Measurements from ENCODE around the gene CSTA. TPM values are rescaled to one million over a fixed set of nuclear protein-coding genes. Genes with fewer than 3 reads are reported as not detected.

Gene CSTA
- total RNA-seq, 2 experiments from 2014 or later, result 1.2 to 1.4 TPM

- CTCF ChIA-PET, result no interaction called here
Observed at GRCh38 chr3:122390665-122391064, 65.6 kb downstream of the CSTA start.

More at GRCh38 chr3:122390665-122391064, 65.6 kb downstream of the CSTA start:
- Histone ChIP-seq H3K36me3 (ENCODE audit: insufficient read depth, low read length) (peaks cover 9% of the 10 kb centered on the region), H3K27ac (ENCODE audit: low read depth in 1 of 2, low read length in 2 of 2) (no peak overlapping the region), H3K27me3 (ENCODE audit: control insufficient read depth in 1 of 2, insufficient read depth in 2 of 2, low read length in 2 of 2) (no peaks in the 10 kb centered on the region), H3K4me3 (ENCODE audit: low read length) (no peak overlapping the region), H3K9me3 (ENCODE audit: control insufficient read depth in 1 of 2, insufficient read depth in 1 of 2, low read length in 2 of 2) (no peaks in the 10 kb centered on the region), H3K4me1 (ENCODE audit: insufficient read depth, low read length) (no peaks in the 10 kb centered on the region)
- H3K27ac Mint-ChIP-seq, result no peak overlapping the region
- DNase-seq, result no peak
- H3K4me3 Mint-ChIP-seq, result no peak overlapping the region
- intact Hi-C loops (cut with DNase I, micrococcal nuclease), result loop anchor here in 1 of 2 experiments (5.0 kb wide), 1 partner anchor 637 kb away; the partner anchor contains the start of gene SEMA5B
- POLR2A ChIA-PET, result no interaction called here
- H3K4me1 Mint-ChIP-seq (ENCODE audit: low read depth), result peaks cover 31% of the 10 kb centered on the region
- no peaks in the 10 kb centered on the region for H3K27me3 Mint-ChIP-seq
- H3K36me3 Mint-ChIP-seq (ENCODE audit: low read depth), result peaks cover 45% of the 10 kb centered on the region
- no peaks in the 10 kb centered on the region for H3K9me3 Mint-ChIP-seq
- no peak for ATAC-seq (ENCODE audit: poor library complexity)
- TF ChIP-seq CTCF (IDR thresholded peaks at IDR 0.05), result no peak

Other genes starting within 250 kb of the CSTA start
- gene CASR, start 141.6 kb upstream of the CSTA start, total RNA-seq, result under 1 TPM; 0.03 TPM
- gene MIX23, start 58.0 kb downstream of the CSTA start, total RNA-seq, result 10 to 100 TPM; 12.4 to 17.5 TPM
- 10 to 100 TPM; 32.8 to 34.6 TPM for gene FAM162A, start 58.9 kb downstream of the CSTA start, total RNA-seq
- 1 to 10 TPM; 2.3 to 2.4 TPM for gene WDR5B, start 90.8 kb downstream of the CSTA start, total RNA-seq
- gene KPNA1, start 189.7 kb downstream of the CSTA start, total RNA-seq, result 10 to 100 TPM; 46.2 to 49.8 TPM
- gene PARP9, start 239.1 kb downstream of the CSTA start, total RNA-seq, result 10 to 100 TPM; 13.2 to 14.4 TPM
- gene DTX3L, start 239.1 kb downstream of the CSTA start, total RNA-seq, result 10 to 100 TPM; 15.4 to 18.6 TPM